Ovary (tissue), 3 donors: ENCODE data around the gene ZNF121.

Experiments
- EP300 ChIP-seq: sonication (generic); formaldehyde crosslinking; IDR thresholded peaks from one replicate; pipeline ENCODE4 v1.6.1; 2017; ENCODE audit warnings: antibody characterized with exemption
- POLR2A ChIP-seq: fragments of 450-650 bp; IDR thresholded peaks from one replicate; pipeline ENCODE4 v1.6.1; 2017; ENCODE audit warnings: antibody characterized with exemption, mild to moderate bottlenecking, moderate library complexity
- TF ChIP-seq, protein P1 (sequence below), 3 donors: fragments of 450-650 bp in 2 of 3; fragments of 200-600 bp in 1 of 3; IDR thresholded peaks; one replicate each; pipeline versions ENCODE4 v1.5.1 to v1.8.0; 2016 to 2022; ENCODE audit warnings: antibody characterized with exemption in 3 of 3, mild to moderate bottlenecking in 1 of 3
- donor health status: DM: no; HTN: no; CAD: no.

DNA sequence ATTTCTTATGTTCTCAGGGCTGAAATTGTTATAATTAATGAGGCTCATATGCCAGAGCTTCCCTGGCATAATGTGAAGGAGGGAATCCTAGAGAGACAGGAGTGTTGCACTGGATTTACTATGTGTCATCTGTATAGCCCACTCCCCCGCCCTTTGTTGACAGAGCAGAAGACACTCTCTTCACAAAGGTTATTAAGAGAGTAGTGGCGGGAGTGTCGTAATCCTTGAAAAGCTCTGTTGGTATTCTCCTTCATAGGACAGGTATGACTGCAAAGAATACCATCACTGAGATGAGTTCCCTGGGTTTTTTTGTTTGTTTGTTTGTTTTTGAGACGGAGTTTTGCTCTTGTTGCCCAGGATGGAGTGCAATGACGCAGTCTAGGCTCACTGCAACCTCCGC, 14.0 kb downstream of the ZNF121 start:
- TF ChIP-seq, protein P1, sequence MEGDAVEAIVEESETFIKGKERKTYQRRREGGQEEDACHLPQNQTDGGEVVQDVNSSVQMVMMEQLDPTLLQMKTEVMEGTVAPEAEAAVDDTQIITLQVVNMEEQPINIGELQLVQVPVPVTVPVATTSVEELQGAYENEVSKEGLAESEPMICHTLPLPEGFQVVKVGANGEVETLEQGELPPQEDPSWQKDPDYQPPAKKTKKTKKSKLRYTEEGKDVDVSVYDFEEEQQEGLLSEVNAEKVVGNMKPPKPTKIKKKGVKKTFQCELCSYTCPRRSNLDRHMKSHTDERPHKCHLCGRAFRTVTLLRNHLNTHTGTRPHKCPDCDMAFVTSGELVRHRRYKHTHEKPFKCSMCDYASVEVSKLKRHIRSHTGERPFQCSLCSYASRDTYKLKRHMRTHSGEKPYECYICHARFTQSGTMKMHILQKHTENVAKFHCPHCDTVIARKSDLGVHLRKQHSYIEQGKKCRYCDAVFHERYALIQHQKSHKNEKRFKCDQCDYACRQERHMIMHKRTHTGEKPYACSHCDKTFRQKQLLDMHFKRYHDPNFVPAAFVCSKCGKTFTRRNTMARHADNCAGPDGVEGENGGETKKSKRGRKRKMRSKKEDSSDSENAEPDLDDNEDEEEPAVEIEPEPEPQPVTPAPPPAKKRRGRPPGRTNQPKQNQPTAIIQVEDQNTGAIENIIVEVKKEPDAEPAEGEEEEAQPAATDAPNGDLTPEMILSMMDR (IDR thresholded peaks at IDR 0.05), result no peak
- no peak for TF ChIP-seq POLR2A
- no peak for TF ChIP-seq EP300
